ENCODE results near the gene ADAMTS2.

Gene ADAMTS2

GRCh38 chr5:179278546-179278945, 66.7 kb downstream of the ADAMTS2 start:
- no peak for DNase-seq (ENCODE audit: low read depth)

DNA sequence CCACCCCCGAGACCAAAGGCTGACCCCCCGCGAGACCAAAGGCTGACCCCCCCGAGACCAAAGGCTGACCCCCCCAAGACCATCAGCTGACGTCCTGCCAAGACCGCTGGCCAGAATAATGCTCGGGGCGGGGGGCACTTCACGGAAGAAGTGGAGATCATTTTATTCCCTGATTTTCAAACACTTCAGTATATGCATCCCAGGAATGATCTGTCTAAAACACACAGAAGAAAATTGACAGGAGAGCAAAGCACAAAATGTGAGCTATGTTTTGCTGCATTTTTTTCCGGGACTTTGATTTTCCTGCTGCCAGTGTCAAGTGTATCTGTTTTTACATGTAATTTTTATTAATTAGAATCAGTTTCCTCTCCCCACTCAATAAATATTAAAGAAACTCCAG, 67.1 kb downstream of the ADAMTS2 start:
- no peak for DNase-seq (ENCODE audit: low read depth)

- no peak for DNase-seq (ENCODE audit: low read depth)
These were observed 68.3 kb downstream of the ADAMTS2 start for GRCh38 chr5:179276838-179277395.

DNA sequence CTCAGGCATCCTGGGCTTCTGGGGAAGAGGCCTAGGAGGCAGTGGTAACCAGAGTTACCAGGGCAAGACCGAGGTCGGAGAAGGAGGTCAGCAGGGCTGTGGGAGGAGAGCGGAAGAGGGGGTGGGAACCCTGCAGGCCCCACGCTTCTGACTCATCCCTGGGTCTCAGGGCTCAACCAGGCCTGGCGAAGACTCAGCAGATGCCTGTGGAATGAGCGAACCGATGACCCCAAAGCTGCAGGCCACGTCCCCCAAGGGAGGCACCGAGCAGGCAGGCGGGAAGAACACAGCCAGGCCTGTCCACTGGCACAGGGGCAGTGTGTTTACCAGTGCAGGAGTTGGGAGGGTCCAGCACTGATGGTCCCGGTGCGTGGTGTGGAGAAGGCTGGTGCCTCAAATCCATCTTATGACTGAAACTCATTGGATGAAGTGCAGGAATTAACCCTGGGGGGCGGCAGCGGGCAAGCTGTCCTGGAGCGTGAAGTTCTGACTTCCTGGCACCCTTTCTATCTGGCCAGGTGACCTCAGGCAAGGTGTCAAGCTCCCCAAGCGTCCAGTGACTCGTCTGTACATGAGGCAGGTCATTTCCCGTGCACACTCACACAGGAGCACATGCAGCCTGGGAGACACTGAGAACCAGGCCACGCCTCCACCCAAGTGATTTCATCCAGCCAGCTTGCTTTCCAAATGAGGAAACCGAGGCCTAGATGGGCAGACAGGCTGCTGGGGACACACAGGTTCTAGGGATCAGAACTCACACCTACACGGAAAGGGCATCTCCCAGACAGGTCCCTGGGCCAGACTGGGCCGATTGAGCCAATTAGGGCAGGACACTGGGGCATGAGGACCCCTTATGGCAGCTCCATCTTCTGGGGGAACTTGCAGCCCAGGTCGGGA, 69.1 kb downstream of the ADAMTS2 start:
- DNase-seq (ENCODE audit: low read depth): no peak

GRCh38 chr5:179275381-179275878, 69.8 kb downstream of the ADAMTS2 start:
- no peak for DNase-seq (ENCODE audit: low read depth)

DNA sequence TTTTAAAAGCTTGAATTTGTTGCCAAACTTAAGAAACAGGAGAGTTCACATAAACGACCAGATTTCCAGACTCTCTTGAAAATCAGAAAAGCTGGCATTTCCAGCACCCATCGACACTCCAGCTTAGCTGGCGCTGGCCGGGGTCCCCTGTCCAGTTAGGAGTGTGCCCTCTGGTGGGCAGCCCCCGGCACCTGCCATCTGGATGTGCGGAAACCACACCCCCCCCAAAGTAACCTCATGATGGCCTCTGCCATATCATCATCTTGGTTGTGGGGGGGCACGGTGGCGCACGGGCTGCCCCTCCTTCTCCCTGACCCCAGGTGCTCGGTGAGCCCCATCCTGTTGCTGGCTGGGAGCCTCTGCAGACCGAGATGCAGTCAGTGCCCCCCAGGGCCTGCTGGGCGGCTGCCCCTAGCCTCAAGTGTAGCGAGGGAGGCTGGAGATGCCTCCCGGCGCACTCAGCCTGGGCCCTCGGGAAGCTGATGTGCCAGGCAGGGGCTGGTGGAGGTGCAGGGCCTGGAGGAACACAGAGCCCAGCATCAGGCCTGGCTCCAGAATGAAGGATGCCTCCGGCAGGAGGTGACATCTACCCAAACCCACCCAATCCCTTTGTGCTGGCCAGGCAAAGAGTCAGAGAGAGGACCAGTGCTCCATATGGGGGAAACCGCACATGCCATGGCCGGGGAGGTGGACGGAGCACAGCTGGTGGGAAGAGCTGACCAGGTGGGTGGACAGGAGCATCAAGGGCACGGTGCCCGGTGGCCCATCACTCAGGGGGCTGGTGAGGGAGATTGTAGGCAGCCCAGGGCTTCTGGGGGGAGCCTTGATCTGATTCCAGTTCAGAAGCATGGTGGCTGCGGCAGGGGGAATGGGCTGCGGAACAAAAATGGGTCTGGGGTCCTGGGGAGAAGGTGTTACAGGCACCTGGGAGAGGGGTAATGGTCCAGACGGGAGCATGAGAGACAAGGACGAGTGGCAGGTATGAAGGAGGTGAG, 70.6 kb downstream of the ADAMTS2 start:
- DNase-seq (ENCODE audit: low read depth): no peak

DNA sequence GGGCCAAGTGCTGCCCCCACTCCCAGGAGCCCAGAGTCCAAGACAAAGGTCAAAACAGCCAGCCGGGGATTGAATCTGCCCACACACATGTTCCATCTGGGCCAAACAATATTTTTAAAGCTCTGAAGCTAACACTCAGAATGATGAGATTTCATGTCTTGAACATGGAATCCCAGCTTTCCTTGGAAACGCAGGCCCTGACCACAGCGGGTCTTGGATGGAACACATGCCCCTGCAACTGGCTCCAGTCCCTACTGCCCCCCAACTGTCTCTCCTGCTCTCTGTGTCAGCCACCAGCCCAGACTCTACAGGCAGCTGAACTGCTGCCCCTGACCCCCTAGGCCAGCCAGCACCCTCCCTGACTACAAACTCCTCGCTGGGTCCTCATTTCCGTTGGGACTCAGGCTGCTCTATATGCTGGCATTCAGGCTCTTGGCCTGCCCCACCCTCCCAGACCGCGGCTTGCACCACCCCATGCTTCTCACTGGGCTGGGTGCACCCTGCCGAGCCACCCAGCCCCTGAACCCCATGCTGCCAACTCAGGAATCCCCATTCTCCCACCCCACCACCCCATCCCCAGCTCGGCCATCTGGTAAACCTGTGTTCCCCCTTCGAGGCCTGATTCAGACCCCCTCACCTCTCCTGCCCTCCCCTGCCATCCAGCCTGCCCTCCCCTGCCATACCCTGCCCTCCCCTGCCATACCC, 71.7 kb downstream of the ADAMTS2 start:
- DNase-seq (ENCODE audit: low read depth): no peak

- no peak for DNase-seq (ENCODE audit: low read depth)
These were observed 72.2 kb downstream of the ADAMTS2 start for GRCh38 chr5:179273073-179273435.

GRCh38 chr5:179272326-179273072, 72.8 kb downstream of the ADAMTS2 start:
- DNase-seq (ENCODE audit: low read depth): no peak

- DNase-seq (ENCODE audit: low read depth): no peak
These were observed 73.4 kb downstream of the ADAMTS2 start for GRCh38 chr5:179271821-179272325.

- DNase-seq (ENCODE audit: low read depth): no peak
These were observed 73.9 kb downstream of the ADAMTS2 start for GRCh38 chr5:179271428-179271734.

GRCh38 chr5:179270581-179271427, 74.5 kb downstream of the ADAMTS2 start:
- no peak for DNase-seq (ENCODE audit: low read depth)

GRCh38 chr5:179269781-179270543, 75.3 kb downstream of the ADAMTS2 start:
- DNase-seq (ENCODE audit: low read depth): no peak

- DNase-seq (ENCODE audit: low read depth): no peak
These were observed 76.1 kb downstream of the ADAMTS2 start for GRCh38 chr5:179268966-179269693.

GRCh38 chr5:179268399-179268952, 76.8 kb downstream of the ADAMTS2 start:
- DNase-seq (ENCODE audit: low read depth): no peak

GRCh38 chr5:179267671-179268083, 77.6 kb downstream of the ADAMTS2 start:
- DNase-seq (ENCODE audit: low read depth): no peak

GRCh38 chr5:179267071-179267670, 78.1 kb downstream of the ADAMTS2 start:
- DNase-seq (ENCODE audit: low read depth): no peak

Measured in stimulated activated CD8-positive, alpha-beta memory T cell treated with anti-CD3 and anti-CD28 coated beads, Interleukin-15, amount 100 ng/mL, for 24 hours (primary cell).